ENCODE results near the gene SLC25A30.

SLC25A30 gene

DNA sequence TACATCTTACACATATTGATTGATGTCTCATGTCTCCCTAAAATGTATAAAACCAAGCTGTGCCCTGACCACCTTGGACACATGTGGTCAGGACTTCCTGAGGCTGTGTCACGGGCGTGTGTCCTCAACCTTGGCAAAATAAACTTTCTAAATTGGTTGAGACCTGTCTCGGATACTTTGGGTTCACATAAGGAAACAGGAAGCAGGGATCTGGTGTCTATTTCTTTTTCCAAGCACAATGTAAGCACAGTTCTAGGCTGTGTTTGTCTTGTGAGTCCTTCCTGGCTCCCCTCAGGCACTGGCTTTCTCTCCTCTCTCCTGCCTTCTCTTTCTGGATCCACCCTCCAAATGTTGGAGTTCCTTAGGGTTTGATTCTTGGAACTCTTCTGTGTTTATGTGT lies 49.6 kb downstream of the SLC25A30 start:
- in situ Hi-C loops (cut with MboI; ENCODE audit: low sequenced_read_pairs, unreplicated experiment): loop anchor here (25.0 kb wide), 1 partner anchor 344 kb away; the partner anchor contains the start of gene CBY2
- TF ChIP-seq, protein P1, sequence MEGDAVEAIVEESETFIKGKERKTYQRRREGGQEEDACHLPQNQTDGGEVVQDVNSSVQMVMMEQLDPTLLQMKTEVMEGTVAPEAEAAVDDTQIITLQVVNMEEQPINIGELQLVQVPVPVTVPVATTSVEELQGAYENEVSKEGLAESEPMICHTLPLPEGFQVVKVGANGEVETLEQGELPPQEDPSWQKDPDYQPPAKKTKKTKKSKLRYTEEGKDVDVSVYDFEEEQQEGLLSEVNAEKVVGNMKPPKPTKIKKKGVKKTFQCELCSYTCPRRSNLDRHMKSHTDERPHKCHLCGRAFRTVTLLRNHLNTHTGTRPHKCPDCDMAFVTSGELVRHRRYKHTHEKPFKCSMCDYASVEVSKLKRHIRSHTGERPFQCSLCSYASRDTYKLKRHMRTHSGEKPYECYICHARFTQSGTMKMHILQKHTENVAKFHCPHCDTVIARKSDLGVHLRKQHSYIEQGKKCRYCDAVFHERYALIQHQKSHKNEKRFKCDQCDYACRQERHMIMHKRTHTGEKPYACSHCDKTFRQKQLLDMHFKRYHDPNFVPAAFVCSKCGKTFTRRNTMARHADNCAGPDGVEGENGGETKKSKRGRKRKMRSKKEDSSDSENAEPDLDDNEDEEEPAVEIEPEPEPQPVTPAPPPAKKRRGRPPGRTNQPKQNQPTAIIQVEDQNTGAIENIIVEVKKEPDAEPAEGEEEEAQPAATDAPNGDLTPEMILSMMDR (IDR thresholded peaks at IDR 0.05; ENCODE audit: borderline replicate concordance, control extremely low read depth, extremely low read depth, insufficient read depth, missing control alignments): no peak
- DNase-seq (ENCODE audit: low spot score): no peak

GRCh38 chr13:45368005-45368404 lies 50.2 kb downstream of the SLC25A30 start:
- in situ Hi-C loops (cut with MboI; ENCODE audit: low sequenced_read_pairs, unreplicated experiment): loop anchor here (25.0 kb wide), 1 partner anchor 344 kb away; the partner anchor contains the start of gene CBY2
- DNase-seq (ENCODE audit: low spot score): no peak
- TF ChIP-seq, protein P1 (IDR thresholded peaks at IDR 0.05; ENCODE audit: borderline replicate concordance, control extremely low read depth, extremely low read depth, insufficient read depth, missing control alignments): no peak

- in situ Hi-C loops (cut with MboI; ENCODE audit: low sequenced_read_pairs, unreplicated experiment): loop anchor here (25.0 kb wide), 1 partner anchor 345 kb away; the partner anchor contains the start of gene CBY2
- DNase-seq (ENCODE audit: low spot score): peak; percentile 86
- TF ChIP-seq, protein P1 (IDR thresholded peaks at IDR 0.05; ENCODE audit: borderline replicate concordance, control extremely low read depth, extremely low read depth, insufficient read depth, missing control alignments): no peak
These were observed 50.8 kb downstream of the SLC25A30 start for GRCh38 chr13:45367358-45367757.

GRCh38 chr13:45365558-45365885 lies 52.7 kb downstream of the SLC25A30 start:
- no peak for DNase-seq (ENCODE audit: low spot score)
- TF ChIP-seq, protein P1 (IDR thresholded peaks at IDR 0.05; ENCODE audit: borderline replicate concordance, control extremely low read depth, extremely low read depth, insufficient read depth, missing control alignments): no peak
- in situ Hi-C loops (cut with MboI; ENCODE audit: low sequenced_read_pairs, unreplicated experiment): loop anchor here (25.0 kb wide), 1 partner anchor 347 kb away; the partner anchor contains the start of gene CBY2

DNA sequence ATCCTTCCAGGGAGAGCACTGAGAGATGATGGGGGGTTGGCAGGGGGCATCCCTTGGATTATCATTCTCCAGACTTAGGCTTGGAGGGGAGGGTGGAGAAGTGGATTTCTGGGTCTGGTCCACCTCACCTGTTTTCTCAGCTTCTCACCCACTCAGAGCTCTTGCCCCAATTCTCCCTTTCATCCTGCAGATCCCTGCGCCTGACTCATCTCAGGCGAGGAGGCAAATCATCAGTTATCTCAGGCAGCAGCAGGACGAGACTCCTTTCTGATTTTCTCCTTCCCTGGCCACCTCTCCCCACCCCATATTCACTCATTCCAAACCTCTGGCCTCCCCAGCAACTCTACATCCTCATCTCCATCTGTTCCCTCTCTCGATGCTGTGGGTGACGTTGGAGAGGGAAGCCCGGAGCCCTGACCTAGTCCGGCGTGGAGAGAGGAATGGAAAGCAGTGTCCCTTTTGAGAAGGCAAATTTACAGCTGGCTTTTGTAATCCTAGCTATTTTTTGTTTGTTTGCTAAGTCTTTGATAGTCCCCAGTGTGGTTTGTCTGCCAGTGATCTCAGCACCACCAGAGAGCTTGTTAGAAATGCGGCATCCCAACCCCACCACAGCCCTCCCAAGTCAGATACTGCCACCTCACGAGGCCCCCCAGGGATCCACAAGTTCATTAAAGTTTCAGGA lies 53.2 kb downstream of the SLC25A30 start:
- DNase-seq (ENCODE audit: low spot score): no peak
- TF ChIP-seq, protein P1 (IDR thresholded peaks at IDR 0.05; ENCODE audit: borderline replicate concordance, control extremely low read depth, extremely low read depth, insufficient read depth, missing control alignments): no peak
- in situ Hi-C loops (cut with MboI; ENCODE audit: low sequenced_read_pairs, unreplicated experiment): loop anchor here (25.0 kb wide), 1 partner anchor 347 kb away; the partner anchor contains the start of gene CBY2

DNA sequence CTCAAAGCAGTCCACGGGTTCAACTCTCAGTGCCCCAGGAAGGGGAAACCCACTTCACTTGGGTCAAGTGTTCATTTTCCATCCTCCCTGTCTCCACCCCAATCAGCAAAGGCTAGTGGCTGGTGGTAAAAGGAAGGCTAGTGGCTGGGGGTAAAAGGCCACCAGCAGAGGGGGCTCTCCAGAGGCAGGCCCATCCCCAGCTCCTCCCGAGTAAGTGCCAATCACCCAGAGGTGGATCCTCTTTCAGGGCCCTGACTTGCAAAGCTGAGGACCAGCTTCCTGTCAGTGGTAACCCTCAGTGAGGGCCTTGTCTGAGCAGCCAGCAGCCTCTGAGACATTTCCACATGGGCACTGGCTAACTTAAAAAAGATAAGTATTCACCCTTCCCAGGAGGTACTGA lies 55.2 kb downstream of the SLC25A30 start:
- TF ChIP-seq, protein P1 (IDR thresholded peaks at IDR 0.05; ENCODE audit: borderline replicate concordance, control extremely low read depth, extremely low read depth, insufficient read depth, missing control alignments): no peak
- in situ Hi-C loops (cut with MboI; ENCODE audit: low sequenced_read_pairs, unreplicated experiment): loop anchor here (25.0 kb wide), 1 partner anchor 349 kb away; the partner anchor contains the start of gene CBY2
- no peak for DNase-seq (ENCODE audit: low spot score)
